ENCODE measurements around the gene CAPN12.

Gene CAPN12

GRCh38 chr19:38695832-38696728 is 48.2 kb downstream of the CAPN12 start:
- DNase-seq (ENCODE audit: low read depth in 2 of 2) = no peak

- DNase-seq (ENCODE audit: low read depth in 2 of 2) = no peak
Observed at GRCh38 chr19:38695317-38695683, 49.0 kb downstream of the CAPN12 start.

- no peak for DNase-seq (ENCODE audit: low read depth in 2 of 2)
Observed at GRCh38 chr19:38693380-38694223, 50.7 kb downstream of the CAPN12 start.

- DNase-seq (ENCODE audit: low read depth in 2 of 2) = no peak
Observed at GRCh38 chr19:38692458-38693379, 51.6 kb downstream of the CAPN12 start.

GRCh38 chr19:38691938-38692457 is 52.3 kb downstream of the CAPN12 start:
- DNase-seq (ENCODE audit: low read depth in 2 of 2) = no peak

- DNase-seq (ENCODE audit: low read depth in 2 of 2) = no peak
Observed at GRCh38 chr19:38690832-38691231, 53.4 kb downstream of the CAPN12 start.

- no peak for DNase-seq (ENCODE audit: low read depth in 2 of 2)
Observed at GRCh38 chr19:38690146-38690545, 54.1 kb downstream of the CAPN12 start.

GRCh38 chr19:38687837-38688378 is 56.4 kb downstream of the CAPN12 start:
- no peak for DNase-seq (ENCODE audit: low read depth in 2 of 2)

GRCh38 chr19:38686530-38686888 is 57.8 kb downstream of the CAPN12 start:
- peak; percentile 10 to 26 for DNase-seq (ENCODE audit: low read depth in 2 of 2)

GRCh38 chr19:38685666-38686529 is 58.4 kb downstream of the CAPN12 start:
- no peak for DNase-seq (ENCODE audit: low read depth in 2 of 2)

GRCh38 chr19:38684862-38685665 is 59.2 kb downstream of the CAPN12 start:
- no peak for DNase-seq (ENCODE audit: low read depth in 2 of 2)

GRCh38 chr19:38684078-38684861 is 60.0 kb downstream of the CAPN12 start:
- DNase-seq (ENCODE audit: low read depth in 2 of 2) = peak; percentile 21 to 45

GRCh38 chr19:38683393-38684077 is 60.7 kb downstream of the CAPN12 start:
- peak; percentile 39 to 50 for DNase-seq (ENCODE audit: low read depth in 2 of 2)

- DNase-seq (ENCODE audit: low read depth in 2 of 2) = no peak
Observed at GRCh38 chr19:38682872-38683392, 61.3 kb downstream of the CAPN12 start.

GRCh38 chr19:38682195-38682867 is 61.9 kb downstream of the CAPN12 start:
- no peak for DNase-seq (ENCODE audit: low read depth in 2 of 2)
